ENCODE results near the gene UPF2. TPM values are rescaled to one million over a fixed set of nuclear protein-coding genes. Genes with fewer than 3 reads are reported as not detected.

The UPF2 gene
- total and polyA plus RNA-seq, 2 of the 13 experiments (the other 11 are each of a cell fraction or from before 2014, with no cell fraction given) = 6.2 to 14.5 TPM

DNA sequence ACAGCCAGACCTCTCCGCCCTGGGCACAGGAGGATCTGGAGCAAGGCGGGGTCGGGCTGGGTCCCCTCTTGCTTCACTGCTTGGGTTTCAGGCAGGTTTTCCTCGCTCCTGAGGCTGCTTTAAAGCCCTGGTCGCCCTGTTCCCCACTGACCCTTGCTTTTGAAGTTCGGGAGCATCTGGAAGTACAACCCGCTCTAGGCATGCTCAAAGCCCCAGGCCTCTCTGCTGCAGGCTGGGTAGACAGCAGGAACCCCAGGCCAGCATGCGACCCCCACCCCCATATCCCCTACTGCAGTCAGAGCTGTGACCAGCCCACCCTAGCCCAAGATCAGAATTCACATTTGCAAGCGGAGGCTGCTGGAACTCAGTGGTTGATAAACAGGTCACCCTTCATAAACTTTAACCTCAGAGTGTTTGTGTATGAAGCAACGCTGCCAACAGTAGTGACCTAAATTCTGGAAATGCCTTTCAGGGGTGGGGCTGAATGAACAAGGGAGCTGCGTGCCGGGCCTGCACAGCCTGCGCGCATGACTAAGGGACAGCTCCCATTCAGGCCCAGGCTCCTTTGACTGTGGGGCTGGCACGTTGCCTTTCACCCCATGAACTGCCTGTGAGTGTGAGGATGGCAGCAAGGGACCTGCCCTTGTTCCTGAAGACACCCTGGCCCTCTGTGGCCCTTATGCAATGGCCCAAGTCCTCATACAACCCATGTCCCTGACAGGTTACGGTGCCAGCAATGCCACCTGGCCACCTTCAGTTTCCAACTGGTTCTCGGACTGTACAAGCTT, 166.9 kb downstream of the UPF2 start (continued):
- TF ChIP-seq, protein P1, sequence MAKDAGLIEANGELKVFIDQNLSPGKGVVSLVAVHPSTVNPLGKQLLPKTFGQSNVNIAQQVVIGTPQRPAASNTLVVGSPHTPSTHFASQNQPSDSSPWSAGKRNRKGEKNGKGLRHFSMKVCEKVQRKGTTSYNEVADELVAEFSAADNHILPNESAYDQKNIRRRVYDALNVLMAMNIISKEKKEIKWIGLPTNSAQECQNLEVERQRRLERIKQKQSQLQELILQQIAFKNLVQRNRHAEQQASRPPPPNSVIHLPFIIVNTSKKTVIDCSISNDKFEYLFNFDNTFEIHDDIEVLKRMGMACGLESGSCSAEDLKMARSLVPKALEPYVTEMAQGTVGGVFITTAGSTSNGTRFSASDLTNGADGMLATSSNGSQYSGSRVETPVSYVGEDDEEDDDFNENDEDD (CRISPR knock-in tag; IDR thresholded peaks at IDR 0.05; ENCODE audit: borderline replicate concordance) = peak; percentile 83; the same call in 1 of the 2 replicates
- peak; percentile 86 for TF ChIP-seq MTA1 (CRISPR knock-in tag; IDR thresholded peaks at IDR 0.05; ENCODE audit: borderline replicate concordance)
- no peak for TF ChIP-seq MTF1 (CRISPR knock-in tag; IDR thresholded peaks at IDR 0.05)
- TF ChIP-seq GPN1 (CRISPR knock-in tag; IDR thresholded peaks at IDR 0.05; ENCODE audit: borderline replicate concordance) = no peak
- TF ChIP-seq, protein P2, sequence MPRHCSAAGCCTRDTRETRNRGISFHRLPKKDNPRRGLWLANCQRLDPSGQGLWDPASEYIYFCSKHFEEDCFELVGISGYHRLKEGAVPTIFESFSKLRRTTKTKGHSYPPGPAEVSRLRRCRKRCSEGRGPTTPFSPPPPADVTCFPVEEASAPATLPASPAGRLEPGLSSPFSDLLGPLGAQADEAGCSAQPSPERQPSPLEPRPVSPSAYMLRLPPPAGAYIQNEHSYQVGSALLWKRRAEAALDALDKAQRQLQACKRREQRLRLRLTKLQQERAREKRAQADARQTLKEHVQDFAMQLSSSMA (CRISPR knock-in tag; IDR thresholded peaks at IDR 0.05) = peak; percentile 82; the same call in 1 of the 2 replicates
- peak; percentile 93 for TF ChIP-seq HNF4A (CRISPR knock-in tag; IDR thresholded peaks at IDR 0.05)
- TF ChIP-seq, protein P3, sequence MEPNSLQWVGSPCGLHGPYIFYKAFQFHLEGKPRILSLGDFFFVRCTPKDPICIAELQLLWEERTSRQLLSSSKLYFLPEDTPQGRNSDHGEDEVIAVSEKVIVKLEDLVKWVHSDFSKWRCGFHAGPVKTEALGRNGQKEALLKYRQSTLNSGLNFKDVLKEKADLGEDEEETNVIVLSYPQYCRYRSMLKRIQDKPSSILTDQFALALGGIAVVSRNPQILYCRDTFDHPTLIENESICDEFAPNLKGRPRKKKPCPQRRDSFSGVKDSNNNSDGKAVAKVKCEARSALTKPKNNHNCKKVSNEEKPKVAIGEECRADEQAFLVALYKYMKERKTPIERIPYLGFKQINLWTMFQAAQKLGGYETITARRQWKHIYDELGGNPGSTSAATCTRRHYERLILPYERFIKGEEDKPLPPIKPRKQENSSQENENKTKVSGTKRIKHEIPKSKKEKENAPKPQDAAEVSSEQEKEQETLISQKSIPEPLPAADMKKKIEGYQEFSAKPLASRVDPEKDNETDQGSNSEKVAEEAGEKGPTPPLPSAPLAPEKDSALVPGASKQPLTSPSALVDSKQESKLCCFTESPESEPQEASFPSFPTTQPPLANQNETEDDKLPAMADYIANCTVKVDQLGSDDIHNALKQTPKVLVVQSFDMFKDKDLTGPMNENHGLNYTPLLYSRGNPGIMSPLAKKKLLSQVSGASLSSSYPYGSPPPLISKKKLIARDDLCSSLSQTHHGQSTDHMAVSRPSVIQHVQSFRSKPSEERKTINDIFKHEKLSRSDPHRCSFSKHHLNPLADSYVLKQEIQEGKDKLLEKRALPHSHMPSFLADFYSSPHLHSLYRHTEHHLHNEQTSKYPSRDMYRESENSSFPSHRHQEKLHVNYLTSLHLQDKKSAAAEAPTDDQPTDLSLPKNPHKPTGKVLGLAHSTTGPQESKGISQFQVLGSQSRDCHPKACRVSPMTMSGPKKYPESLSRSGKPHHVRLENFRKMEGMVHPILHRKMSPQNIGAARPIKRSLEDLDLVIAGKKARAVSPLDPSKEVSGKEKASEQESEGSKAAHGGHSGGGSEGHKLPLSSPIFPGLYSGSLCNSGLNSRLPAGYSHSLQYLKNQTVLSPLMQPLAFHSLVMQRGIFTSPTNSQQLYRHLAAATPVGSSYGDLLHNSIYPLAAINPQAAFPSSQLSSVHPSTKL (CRISPR knock-in tag; IDR thresholded peaks at IDR 0.05) = peak; percentile 95
- no peak for TF ChIP-seq SP2 (CRISPR knock-in tag; IDR thresholded peaks at IDR 0.05)
- TF ChIP-seq, protein P4, sequence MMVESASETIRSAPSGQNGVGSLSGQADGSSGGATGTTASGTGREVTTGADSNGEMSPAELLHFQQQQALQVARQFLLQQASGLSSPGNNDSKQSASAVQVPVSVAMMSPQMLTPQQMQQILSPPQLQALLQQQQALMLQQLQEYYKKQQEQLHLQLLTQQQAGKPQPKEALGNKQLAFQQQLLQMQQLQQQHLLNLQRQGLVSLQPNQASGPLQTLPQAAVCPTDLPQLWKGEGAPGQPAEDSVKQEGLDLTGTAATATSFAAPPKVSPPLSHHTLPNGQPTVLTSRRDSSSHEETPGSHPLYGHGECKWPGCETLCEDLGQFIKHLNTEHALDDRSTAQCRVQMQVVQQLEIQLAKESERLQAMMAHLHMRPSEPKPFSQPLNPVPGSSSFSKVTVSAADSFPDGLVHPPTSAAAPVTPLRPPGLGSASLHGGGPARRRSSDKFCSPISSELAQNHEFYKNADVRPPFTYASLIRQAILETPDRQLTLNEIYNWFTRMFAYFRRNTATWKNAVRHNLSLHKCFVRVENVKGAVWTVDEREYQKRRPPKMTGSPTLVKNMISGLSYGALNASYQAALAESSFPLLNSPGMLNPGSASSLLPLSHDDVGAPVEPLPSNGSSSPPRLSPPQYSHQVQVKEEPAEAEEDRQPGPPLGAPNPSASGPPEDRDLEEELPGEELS (CRISPR knock-in tag; IDR thresholded peaks at IDR 0.05) = peak; percentile 94
- TF ChIP-seq ZNF614 (CRISPR knock-in tag; IDR thresholded peaks at IDR 0.05; ENCODE audit: borderline replicate concordance) = peak; percentile 75
- TF ChIP-seq U2AF2 (IDR thresholded peaks at IDR 0.05; ENCODE audit: low read depth, low read length) = no peak
- no peak for TF ChIP-seq KLF11 (CRISPR knock-in tag; IDR thresholded peaks at IDR 0.05)
- TF ChIP-seq NFATC3 (CRISPR knock-in tag; IDR thresholded peaks at IDR 0.05) = no peak
- TF ChIP-seq NFIC (IDR thresholded peaks at IDR 0.05; ENCODE audit: low read length) = no peak; the same call in 1 of the 2 replicates
- TF ChIP-seq PRMT3 (CRISPR knock-in tag; IDR thresholded peaks at IDR 0.05; ENCODE audit: borderline replicate concordance, low read depth) = no peak
- peak; percentile 78 for TF ChIP-seq ZEB1 (IDR thresholded peaks at IDR 0.05; ENCODE audit: insufficient replicate concordance, low read depth)
- TF ChIP-seq, protein P5, sequence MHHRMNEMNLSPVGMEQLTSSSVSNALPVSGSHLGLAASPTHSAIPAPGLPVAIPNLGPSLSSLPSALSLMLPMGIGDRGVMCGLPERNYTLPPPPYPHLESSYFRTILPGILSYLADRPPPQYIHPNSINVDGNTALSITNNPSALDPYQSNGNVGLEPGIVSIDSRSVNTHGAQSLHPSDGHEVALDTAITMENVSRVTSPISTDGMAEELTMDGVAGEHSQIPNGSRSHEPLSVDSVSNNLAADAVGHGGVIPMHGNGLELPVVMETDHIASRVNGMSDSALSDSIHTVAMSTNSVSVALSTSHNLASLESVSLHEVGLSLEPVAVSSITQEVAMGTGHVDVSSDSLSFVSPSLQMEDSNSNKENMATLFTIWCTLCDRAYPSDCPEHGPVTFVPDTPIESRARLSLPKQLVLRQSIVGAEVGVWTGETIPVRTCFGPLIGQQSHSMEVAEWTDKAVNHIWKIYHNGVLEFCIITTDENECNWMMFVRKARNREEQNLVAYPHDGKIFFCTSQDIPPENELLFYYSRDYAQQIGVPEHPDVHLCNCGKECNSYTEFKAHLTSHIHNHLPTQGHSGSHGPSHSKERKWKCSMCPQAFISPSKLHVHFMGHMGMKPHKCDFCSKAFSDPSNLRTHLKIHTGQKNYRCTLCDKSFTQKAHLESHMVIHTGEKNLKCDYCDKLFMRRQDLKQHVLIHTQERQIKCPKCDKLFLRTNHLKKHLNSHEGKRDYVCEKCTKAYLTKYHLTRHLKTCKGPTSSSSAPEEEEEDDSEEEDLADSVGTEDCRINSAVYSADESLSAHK (CRISPR knock-in tag; IDR thresholded peaks at IDR 0.05; ENCODE audit: borderline replicate concordance) = no peak
- no peak for TF ChIP-seq ZNF562 (CRISPR knock-in tag; IDR thresholded peaks at IDR 0.05; ENCODE audit: borderline replicate concordance)
- peak; percentile 58; the same call in 1 of the 2 replicates for TF ChIP-seq JUND (CRISPR knock-in tag; IDR thresholded peaks at IDR 0.05)
